ENCODE data around the gene ATP6V1G2.
"Not testable (repeated sequence)": the region's sequence is repeated elsewhere in the genome, so short reads cannot be mapped to it uniquely, and the experiment has no call there.

The ATP6V1G2 gene

DNA sequence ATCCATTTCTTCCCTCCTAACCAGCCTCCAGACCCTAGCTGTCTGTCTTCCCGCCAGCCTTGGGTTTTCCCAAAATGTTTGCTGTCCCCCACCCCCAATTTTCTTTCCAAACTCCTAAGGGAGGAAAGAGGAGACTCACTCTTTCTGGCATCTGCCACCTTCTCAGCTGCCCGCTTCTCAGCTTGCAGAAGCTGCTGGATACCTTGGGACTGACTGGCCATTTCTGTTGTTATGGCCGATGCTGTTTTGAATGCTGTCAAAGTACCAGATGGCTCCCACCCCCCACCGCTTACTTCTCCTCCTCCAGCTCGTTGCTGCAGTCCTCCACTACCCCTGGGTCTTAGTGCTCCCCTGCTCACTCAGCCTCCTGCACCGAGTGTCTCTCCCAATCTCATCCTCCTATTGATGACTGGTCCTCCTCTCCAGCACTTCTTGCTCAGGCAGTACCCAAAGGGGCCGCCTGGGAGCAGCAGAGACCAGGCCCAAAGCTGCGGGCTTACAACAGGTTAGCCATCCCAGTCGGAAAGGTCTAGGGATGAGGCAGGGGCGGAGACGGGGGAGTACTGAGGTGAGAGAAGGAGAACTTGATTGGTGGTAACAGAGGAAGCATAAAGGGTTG is at the start of gene ATP6V1G2:
TSS of gene ATP6V1G2 (minus strand) at position 270 of the 619 bp plus-strand sequence. CDS start at position 221, 49 bp downstream.
- peak; percentile 92 for DNase-seq (ENCODE audit: low read depth, low spot score)

DNA sequence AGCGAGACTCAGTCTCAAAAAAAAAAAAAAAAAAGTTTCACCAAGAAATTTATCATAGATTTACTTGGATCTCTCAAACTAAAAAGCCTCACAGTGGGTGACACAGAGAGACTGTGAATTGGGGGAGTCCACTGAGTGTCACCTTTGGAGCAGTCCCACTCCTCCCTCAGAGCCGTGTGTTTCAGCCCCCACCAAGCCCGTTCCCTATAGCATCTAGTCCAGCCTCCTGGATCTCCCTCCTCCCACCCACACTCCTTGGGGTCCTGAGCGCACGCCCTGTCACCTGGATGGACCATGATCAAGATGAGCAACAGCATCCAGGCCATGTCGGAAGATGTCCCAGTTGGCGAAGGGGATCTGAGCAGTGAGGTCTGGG is 46.0 kb upstream of the ATP6V1G2 start:
- no peak for DNase-seq (ENCODE audit: low read depth, low spot score)

DNA sequence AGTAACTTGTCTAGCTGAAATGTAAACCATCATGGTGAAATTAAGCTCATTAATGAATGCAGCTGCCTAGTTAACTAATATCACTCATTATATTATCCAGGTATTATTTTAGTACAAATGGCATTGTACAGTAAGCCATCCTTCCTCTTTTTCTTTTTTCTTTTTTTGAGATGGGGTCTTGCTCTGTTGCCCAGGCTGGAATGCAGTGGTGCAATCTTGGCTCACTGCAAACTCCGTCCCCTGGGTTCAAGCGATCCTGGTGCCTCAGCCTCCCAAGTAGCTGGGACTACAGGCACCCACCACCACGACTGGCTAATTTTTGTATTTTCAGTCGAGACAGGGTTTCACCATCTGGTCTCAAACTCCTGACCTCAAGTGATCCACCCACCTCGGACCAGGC is 44.3 kb upstream of the ATP6V1G2 start:
- not testable (repeated sequence) for DNase-seq (ENCODE audit: low read depth, low spot score)

DNA sequence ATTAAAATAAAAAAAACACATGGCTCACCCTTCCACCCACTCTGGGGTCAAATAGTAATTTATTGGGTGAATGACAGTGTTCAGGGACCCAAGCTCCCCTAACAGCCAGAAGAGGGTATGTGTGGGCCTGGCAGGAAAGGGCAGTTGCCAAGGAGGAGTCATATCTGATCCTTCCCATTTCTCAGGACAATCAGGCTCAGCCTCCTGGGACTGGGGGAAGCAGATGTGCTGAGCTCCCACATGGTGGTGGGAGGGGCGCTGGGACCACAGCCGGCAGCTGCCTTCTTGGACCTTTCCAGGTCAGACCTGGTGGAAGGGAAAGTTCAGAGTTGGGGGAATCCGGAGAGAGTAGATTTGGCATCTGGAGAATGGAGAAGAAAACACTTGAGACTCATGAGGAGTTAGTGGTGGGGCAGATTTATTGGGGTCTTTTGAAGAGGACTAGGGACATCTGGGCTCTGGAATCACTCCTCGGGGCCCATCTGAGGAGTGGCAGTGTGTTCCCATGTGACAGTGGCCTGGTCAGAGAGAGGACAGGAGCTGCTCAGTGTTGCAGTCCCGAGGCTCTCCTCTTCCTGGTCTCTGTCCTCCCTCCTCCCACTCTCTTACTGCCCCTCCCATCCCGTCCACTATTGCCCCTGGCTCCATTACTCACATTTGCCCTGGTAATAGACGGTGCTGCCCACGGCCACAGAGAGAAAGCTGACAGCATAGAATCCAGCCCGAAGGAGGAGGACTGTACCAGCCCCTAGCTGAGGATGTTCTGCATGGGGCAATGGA is 42.7 kb upstream of the ATP6V1G2 start:
- no peak for DNase-seq (ENCODE audit: low read depth, low spot score)

DNA sequence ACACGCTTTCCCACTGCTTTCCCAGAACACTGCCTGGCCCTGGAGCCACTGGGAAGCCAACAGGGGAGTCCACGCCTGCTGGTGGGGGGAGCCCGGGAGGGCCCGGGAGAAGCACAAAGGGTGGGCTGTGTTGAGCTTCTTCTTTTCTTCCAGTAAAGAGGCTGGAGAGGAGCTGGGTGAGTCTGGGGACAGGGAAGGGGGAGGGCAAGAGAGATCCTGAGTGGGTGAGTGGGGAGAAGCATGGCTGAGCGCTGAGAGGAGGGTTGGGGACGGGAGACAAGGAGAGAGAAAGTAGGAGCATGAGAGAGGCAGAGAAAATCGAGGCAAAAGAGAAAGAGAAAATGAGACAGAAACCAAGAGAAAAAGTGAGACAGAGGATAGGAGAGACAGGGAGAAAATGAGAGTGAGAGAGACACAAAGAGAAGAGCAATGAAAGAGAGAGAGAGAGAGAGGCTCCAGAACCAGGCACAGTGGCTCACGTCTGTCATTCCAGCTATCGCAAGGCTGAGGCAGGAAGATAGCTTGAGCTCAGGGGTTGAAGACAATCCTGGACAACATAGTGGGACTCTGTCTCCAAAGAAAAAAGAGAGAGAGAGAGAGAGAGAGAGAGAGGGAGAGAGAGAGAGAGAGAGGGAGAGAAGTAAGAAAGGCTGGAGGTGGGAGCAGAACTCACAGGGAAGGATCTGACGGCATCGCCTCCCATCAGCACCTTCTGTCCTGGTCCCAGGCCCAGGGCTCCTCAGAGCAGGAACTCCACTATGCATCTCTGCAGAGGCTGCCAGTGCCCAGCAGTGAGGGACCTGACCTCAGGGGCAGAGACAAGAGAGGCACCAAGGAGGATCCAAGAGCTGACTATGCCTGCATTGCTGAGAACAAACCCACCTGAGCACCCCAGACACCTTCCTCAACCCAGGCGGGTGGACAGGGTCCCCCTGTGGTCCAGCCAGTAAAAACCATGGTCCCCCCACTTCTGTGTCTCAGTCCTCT is 41.7 kb upstream of the ATP6V1G2 start:
- no peak for DNase-seq (ENCODE audit: low read depth, low spot score)

DNA sequence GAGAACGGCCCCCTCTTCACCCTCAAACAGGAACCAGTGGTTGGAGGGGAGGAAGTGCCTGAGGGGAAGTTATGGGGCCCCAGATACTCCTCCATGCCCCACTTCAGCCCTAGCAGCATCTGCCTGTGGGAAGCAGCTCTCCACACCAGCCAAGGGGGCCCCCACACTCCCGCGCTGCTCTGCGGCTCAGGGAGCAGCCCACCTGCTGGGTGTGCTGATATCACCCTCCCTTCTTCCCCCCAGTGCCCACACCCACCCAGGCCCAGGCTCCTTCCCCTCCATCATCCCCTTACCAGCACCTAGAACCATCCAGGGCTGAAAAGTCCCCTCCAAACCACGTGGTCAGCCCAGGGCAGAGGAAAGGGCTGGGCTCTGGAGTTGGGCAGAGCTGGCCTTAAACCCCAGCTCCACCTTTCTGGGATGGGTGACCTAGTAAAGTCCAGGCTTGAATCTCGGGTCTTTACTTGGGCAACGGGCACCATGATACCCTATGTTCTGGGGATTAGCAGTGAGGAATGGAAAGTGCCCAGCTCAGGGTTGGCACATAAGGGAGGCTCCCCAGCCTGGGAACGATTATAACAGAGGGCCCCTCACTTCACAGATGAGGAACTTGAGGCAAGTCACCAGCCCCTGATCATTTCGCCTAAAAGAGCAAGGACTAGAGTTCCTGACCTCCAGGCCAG is 40.3 kb upstream of the ATP6V1G2 start:
- DNase-seq (ENCODE audit: low read depth, low spot score) = no peak

DNA sequence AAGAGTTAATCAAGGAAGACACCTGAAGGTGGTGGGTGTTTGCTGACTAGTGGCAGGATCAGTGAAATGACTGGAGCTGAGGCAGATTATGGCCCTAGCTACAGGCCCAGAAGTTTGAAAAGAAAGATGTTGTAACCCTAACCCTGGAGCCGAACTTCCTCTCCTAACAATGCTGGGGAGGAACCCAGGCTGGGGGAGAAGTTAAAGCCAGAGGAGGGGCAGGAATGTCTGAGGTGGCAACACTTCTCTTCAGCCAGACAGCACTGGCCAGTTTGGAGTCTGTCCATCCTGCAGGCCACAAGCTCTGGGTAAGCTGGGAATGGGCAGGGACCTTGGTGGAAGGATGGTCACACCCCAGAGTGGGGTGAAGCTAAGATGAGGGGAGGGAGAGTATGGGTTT is 39.6 kb upstream of the ATP6V1G2 start, which contains the start of gene LST1:
TSS of gene LST1 (plus strand) at position 270 of the 400 bp plus-strand sequence. CDS start 1,023 bp downstream, outside the sequence.
- no peak for DNase-seq (ENCODE audit: low read depth, low spot score)

DNA sequence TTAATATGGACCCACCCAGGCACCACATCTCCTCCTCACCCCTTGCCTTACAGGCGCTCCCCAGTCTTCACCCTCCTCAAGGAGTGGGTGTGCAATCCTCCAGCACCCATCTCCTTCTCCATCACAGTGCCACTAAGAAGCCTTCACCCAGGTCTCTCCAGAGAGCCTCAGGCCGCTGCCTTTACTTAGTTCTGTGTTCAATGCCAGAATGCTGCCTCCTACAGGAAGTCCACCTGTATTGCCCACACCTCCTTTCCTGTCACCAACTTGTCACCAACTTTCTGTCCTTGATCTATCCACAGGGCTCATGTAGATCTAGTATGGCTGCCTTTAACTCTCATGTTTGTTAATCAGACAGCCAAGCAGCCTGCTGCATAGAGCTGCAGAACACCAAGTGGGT is 39.1 kb upstream of the ATP6V1G2 start:
- no peak for DNase-seq (ENCODE audit: low read depth, low spot score)

DNA sequence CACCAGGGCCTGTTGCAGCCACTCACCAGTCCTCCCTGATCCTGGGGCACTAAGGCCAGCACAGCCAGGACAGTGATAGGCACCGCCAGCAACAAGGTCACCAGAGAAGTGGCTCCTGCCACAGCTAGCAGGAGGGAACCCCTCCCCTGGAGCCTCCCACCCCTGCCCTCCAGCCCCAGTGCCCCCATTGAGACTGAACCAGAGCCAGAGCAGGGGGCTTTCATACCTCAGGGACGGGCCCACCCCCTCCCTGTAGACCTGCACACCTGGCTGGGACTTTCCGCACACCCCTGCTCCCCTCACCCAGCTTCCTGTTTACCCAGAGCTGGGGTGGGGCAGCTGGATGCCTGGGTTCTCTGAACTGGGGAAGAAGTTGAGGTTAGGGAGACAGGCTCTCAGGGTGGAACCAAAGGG is 35.8 kb upstream of the ATP6V1G2 start, which contains the start of gene LTB:
TSS of gene LTB (minus strand) at position 195 of the 414 bp plus-strand sequence. CDS start at position 188, 7 bp downstream.
- no peak for DNase-seq (ENCODE audit: low read depth, low spot score)

DNA sequence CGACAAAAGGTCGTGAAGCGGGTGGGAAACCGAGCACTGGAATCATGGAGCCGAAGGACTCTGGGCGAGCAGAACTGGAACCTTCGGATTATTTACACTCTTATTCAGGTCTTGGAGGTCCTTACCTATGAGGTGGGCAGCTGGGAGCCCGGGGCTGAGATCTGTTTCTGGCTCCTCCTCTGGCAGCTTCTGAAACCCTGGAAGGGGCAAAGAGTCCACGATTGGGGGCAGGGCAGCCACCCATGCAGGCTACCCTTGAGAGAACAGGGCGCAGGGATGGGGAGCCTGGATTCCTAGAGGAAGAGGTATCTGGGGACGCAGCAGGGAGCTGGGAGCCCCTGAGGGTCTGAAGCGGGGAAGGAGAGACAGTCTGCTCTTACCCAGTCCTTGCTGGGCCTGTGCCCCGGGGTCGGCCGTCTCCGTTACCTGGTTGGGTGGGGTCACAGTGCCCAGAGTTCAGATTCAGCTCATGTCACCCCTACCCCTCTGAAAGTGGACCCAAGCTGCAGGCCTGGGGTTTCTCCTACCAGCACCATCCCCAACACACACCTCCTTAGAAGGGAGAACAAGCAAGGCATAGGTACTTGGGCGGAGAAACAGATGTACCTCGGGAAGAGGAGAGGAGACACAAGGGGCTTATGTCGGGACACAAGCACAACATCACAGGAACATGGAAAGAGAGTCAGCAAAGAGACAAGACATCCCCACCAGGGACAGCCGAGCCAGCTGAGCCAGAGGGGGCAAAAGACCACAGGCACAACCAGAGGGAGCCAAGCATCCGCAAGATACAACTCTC is 35.2 kb upstream of the ATP6V1G2 start:
- DNase-seq (ENCODE audit: low read depth, low spot score) = no peak

DNA sequence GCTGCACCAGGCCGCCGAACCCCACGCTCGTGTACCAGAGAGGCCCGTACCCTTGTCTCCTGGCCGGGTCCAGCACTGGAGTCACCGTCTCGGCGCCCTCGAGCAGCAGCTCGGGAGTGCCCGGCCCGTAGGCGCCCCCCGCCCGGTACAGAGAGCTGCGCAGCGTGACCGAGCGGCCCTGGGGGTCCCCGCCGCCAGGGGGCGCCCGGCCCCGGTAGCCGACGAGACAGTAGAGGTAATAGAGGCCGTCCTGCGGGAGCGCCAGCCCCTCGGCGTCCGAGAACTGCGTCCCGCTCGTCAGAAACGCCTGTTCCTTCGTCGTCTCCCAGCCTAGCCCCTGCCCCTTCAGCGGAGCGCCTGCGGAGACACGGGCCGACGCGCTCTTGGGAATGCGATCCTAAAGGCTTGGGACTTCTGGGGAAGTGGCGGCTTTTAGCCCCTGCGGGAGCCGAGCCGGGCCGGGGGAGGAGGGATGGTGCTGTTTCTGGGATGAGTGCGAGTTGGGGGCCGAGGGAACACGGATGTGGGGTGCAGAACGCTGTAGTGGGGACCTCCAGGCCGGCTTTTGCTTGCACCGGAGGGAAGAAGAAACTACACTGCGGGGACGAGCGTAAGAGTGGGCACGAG is 34.5 kb upstream of the ATP6V1G2 start:
- no peak for DNase-seq (ENCODE audit: low read depth, low spot score)

DNA sequence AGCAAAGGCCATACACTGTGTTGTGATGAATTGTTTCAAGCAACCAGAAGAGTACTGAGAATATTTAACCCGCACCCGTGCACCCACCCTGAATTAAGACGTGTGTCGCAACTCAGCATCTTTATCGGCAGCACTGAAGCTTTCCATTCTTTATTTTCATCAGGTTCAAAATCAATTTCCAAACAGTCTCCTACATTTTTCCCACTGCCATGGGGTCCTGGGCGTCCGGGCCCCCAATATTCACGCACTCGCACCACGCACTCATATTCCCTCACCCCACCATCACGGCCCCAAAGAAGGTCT is 34.0 kb upstream of the ATP6V1G2 start:
- DNase-seq (ENCODE audit: low read depth, low spot score) = no peak

DNA sequence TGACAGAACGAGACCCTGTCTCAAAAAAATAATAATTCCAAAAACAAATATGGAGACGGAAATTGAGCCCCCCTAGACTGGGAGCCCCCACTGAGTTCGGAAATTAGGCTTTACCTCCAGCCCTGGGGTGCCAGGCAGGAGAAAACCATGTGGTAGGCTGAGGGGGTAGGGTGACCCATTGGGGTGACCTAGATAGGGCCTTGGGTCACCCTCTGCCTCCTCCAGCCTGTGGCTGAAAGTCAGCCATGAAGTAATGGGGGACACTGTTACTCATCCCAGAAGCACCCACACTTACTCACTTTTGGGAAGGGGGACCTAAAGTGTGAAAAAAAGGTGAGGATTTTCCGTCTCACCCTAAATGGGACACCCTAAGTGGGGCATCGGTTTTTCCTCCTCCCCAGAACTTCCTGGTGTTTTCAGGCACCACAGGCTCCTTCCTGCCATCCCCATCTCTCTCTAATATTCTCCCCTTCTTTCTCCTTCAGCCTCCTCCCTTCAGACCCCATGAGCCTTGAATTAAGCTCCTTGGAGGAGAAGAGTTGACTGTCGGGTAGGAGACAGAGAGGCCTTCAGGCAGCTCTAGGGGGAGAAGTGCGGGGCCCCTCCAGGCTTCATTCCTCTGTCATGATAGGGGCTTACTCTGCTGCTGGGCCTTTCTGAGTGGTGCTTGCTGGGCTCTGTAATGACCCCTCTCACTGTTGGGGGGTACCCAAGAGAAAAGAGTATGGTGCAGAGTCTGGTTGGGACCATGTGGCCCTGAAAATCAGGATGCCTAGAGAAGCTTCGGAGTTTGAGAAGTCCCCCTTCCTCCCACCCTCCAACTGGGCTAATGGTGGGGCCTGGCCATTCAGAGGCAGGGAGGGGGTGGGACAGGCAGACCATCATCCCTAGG is 33.4 kb upstream of the ATP6V1G2 start:
- DNase-seq (ENCODE audit: low read depth, low spot score) = no peak

DNA sequence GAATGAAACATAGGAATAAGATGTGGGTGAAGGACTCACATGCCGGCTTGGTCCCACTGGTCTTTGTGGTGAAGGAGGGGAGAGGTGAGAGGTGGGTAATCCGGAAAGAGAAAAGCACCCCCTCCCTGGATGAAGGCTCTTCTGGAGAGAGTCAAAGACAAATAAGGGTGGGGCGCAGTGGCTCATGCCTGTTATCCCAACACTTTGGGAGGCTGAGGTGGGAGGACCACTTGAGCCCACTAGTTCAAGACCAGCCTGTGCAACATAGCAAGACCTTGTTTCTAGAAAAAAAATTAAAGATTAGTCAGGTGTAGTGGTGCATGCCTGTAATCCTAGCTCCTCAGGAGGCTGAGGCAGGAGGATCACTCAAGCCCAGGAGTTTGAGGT is 32.7 kb upstream of the ATP6V1G2 start:
- DNase-seq (ENCODE audit: low read depth, low spot score) = no peak

DNA sequence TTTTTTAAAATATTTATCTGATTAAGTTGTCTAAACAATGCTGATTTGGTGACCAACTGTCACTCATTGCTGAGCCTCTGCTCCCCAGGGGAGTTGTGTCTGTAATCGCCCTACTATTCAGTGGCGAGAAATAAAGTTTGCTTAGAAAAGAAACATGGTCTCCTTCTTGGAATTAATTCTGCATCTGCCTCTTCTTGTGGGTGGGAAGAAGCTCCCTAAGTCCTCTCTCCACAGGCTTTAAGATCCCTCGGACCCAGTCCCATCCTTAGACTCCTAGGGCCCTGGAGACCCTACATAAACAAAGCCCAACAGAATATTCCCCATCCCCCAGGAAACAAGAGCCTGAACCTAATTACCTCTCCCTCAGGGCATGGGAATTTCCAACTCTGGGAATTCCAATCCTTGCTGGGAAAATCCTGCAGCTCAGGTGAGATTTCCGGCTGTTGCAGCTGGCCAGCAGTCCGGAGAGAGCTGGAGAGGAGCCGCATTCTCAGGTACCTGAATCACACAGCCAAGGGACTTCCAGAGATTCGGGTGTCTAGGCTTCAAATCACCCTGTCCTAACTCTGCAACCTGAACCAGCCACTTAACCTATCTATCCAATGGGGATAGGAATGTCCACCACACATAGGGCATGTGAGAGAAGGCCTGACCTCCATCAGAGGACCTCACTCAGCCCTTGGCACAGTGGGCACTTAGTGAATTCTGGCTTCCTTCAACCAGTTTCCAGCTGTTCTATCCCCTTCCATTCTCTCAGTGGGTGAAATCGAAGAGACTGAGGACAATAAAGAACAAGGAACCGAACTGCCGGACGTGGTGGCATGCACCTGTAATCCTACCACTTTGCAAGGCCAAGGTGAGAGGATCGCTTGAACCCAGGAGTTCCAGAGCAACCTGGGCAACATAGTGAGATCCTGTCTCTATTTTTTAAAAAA is 32.0 kb upstream of the ATP6V1G2 start:
- DNase-seq (ENCODE audit: low read depth, low spot score) = no peak

DNA sequence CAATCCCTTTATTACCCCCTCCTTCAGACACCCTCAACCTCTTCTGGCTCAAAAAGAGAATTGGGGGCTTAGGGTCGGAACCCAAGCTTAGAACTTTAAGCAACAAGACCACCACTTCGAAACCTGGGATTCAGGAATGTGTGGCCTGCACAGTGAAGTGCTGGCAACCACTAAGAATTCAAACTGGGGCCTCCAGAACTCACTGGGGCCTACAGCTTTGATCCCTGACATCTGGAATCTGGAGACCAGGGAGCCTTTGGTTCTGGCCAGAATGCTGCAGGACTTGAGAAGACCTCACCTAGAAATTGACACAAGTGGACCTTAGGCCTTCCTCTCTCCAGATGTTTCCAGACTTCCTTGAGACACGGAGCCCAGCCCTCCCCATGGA is 31.2 kb upstream of the ATP6V1G2 start:
- DNase-seq (ENCODE audit: low read depth, low spot score) = no peak

DNA sequence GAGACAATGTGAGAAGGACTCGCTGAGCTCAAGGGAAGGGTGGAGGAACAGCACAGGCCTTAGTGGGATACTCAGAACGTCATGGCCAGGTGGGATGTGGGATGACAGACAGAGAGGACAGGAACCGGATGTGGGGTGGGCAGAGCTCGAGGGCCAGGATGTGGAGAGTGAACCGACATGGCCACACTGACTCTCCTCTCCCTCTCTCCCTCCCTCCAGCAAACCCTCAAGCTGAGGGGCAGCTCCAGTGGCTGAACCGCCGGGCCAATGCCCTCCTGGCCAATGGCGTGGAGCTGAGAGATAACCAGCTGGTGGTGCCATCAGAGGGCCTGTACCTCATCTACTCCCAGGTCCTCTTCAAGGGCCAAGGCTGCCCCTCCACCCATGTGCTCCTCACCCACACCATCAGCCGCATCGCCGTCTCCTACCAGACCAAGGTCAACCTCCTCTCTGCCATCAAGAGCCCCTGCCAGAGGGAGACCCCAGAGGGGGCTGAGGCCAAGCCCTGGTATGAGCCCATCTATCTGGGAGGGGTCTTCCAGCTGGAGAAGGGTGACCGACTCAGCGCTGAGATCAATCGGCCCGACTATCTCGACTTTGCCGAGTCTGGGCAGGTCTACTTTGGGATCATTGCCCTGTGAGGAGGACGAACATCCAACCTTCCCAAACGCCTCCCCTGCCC is 30.6 kb upstream of the ATP6V1G2 start:
- DNase-seq (ENCODE audit: low read depth, low spot score) = no peak
